ENCODE measurements around the gene TDRD12.
"Not testable (repeated sequence)": the region's sequence is repeated elsewhere in the genome, so short reads cannot be mapped to it uniquely, and the experiment has no call there.

Gene TDRD12

DNA sequence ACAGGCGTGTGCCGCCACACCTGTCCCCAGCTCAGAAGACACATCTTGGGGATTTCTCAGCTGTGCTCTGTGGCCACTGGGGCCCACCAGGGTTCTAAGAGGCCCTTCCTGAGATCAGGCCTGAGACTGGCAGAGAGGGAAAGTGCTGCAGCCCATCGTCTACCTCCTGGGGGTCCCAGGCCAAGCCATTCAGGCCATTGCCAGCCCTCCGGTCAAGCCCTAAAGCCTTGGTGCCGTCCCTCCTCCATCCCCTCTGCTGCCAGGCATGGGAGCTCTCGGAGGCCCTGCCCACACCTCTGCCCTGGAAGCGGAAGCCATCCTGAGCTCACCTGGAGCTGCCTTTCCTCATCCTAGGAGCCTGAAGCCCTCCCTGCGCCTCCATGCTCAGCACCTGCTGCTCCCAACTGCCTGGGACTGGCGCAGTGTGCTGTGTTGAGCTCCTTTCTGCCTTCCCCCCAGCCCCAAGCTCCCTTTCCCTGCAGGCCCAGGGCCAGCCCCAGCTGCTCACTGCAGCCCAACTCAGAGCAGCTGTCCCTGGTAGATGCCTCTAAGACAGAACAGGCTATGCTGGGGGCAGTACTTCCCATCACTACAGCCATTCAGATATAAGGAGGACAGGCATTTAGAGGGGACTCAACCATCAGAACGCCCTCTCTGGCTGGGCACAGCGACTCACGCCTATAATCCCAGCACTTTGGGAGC is 147.1 kb downstream of the TDRD12 start:
- DNase-seq = no peak

GRCh38 chr19:32867436-32867835 is 147.9 kb downstream of the TDRD12 start:
- DNase-seq = not testable (repeated sequence)

DNA sequence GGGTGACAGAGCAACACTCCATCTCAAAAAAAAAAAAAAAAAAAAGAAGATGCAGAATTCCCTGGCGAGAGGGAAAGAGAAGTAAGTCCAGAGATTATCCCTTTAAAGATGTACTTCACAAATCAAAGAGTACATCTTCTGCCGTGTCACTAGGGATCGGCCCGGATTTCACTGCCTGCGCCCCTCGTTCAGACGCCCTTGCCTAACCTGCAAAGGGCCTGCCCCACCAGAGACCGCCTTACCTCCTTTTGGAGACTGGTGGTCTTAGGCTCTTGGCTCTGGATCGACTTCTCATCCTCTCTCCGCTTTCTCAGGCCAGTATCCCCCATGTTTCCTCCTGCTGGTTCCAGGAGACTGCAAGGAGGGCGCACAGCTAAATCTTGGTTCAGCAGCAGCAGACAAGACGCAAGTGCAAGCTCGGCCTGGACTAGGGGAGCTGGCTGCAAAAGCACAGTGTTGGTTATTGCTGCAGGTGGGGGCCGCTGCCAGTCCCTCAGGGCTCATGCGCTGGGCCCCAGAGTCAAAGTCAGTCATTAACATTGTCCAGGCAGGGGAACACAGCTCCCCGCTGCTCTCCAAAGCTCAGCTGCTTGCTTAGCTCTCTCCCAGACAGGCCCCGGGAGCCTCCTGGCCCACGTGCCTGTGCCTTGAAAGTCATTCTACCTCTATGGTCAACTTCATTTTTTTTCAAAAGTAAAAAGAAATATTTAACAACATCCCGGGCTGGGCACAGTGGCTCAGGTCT is 148.8 kb downstream of the TDRD12 start:
- no peak for DNase-seq

- no peak for DNase-seq
These were observed 149.9 kb downstream of the TDRD12 start, which contains the start of gene SLC7A9 for GRCh38 chr19:32869369-32869965. SLC7A9 (minus strand) TSS chr19:32869767; CDS start chr19:32868534, 1,233 bp downstream.

DNA sequence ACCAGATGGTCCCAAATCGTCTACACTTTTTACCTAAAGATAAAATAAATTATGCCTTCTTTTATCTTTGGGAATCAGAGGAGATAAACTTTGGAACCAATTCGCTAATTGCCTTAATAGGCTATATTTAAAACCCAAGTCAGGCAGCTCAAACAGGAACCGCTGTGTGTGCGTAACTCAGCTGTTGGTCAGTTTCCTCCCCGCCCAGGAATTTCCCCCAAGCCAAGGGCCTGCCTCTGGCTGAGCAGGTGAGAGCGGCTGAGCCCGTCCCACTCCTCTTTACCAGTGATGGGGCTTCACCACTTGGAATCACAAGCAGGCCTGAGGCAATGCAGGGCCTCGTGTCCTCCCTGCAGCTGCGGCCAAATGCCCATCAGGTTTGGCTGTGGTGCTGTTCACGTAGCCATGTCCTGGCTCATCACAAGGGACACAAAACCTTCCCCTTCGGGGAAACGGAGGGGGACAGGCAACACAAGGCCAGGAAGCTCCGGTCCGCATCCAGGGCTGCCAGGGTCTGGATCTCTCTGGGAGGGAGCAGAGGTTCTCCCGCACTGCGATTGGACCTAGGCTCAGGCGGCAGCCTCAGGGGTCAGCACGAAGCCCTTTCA is 150.5 kb downstream of the TDRD12 start:
- DNase-seq = no peak

GRCh38 chr19:32870981-32871451 is 151.4 kb downstream of the TDRD12 start:
- peak in 1 of 56 donors; percentile 9 for DNase-seq

- DNase-seq = no peak
These were observed 152.8 kb downstream of the TDRD12 start for GRCh38 chr19:32872391-32872790.

GRCh38 chr19:32873247-32873959 is 153.8 kb downstream of the TDRD12 start:
- no peak for DNase-seq

DNA sequence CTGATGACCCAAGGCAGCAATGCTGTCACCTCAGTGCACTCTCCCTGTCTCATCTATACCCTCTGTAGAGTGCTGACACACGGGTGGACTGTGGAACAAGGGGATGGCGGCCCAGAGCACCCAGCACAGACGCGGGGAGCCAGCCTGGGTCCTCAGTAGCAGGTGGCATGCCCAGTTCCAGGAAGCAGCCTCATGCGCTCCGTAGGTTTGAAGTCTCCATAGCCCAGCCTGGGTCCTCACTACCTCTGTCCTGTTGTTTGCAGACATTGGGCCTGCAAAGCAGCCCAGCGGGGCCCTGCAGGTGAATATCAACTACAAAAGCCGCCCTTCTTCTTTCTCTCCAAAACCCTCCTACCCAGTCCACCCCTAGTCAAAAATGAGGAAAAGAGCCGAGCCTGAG is 155.0 kb downstream of the TDRD12 start:
- no peak for DNase-seq

GRCh38 chr19:32875428-32875827 is 155.9 kb downstream of the TDRD12 start:
- DNase-seq = no peak

- no peak for DNase-seq
These were observed 156.8 kb downstream of the TDRD12 start for GRCh38 chr19:32876236-32876918.

- DNase-seq = no peak
These were observed 157.3 kb downstream of the TDRD12 start for GRCh38 chr19:32876919-32877285.

All from amygdala (tissue), 56 donors.